HG02623 (cell line): ENCODE data around the gene PRKAG2.

Experiments used
- ATAC-seq: cut with Tn5 transposase; IDR thresholded peaks from one replicate; pipeline ENCODE4 v1.9.1; 2021; ENCODE audit warnings: moderate library complexity; ENCODE audit not compliant: unreplicated experiment

Gene PRKAG2

DNA sequence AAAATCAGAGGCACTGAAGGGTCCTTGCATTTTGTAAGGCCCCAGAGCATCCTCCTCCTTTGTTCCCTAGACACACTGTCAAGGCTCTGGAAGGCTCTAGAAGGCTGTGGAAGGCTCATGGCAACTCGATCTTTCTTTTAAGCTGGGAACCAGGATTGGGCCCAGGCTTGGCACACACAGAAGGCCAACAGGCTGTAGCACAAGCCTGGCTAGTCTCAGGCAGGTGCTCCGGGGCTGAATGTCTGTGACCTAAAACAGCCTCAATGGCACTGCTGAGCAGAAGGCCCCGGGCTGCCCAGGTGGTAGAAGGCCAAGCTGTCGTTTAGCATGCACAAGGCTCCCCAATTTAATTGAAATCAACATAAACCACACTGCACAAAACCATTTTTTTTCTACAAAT, 55.7 kb downstream of the PRKAG2 start:
- no peak for ATAC-seq

DNA sequence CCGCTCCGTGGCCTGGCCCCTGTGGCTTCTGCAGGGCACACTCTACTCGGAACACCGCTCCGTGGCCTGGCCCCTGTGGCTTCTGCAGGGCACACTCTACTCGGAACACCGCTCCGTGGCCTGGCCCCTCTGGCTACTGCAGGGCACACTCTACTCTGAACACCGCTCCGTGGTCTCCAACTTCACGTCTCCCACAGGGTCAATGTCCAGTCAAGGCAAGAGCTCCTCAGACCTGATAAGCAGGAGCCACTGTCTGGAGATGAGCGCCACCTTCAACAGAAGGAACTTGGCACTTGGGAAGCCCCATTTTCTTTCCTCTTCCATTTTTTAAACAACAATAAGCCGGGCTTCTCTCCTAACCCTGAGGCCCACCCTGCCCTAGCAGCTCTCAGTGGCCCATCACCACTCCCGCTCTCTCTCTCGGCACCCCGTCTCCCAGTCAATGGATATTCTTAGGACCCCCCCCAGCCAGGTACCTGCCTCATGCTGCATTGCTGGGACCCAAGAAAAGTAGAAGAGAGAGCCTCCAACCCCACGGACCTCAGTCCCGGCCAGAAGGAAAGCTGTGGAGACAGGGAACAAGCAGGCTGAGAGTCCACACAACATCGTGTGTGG, 56.3 kb downstream of the PRKAG2 start:
- ATAC-seq, result no peak

DNA sequence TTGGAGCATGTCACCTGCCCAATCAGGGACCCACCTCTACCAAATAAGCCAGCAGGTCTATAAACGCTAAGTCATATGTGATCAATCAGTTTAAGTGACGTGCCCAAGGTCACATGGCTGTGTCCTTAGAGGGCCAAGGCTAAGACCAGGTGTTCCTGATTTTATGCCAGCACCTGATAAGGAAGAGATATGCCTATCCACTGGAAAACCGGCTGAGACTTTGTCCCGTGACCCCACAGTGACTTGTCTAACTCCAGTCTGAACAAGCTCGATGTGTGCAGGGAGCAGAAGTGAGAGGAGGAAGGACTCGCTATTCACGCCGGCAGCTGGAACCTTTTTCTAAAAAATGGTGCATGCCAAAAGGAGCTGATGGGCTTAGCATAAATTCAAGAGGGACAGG, 57.0 kb downstream of the PRKAG2 start:
- no peak for ATAC-seq

DNA sequence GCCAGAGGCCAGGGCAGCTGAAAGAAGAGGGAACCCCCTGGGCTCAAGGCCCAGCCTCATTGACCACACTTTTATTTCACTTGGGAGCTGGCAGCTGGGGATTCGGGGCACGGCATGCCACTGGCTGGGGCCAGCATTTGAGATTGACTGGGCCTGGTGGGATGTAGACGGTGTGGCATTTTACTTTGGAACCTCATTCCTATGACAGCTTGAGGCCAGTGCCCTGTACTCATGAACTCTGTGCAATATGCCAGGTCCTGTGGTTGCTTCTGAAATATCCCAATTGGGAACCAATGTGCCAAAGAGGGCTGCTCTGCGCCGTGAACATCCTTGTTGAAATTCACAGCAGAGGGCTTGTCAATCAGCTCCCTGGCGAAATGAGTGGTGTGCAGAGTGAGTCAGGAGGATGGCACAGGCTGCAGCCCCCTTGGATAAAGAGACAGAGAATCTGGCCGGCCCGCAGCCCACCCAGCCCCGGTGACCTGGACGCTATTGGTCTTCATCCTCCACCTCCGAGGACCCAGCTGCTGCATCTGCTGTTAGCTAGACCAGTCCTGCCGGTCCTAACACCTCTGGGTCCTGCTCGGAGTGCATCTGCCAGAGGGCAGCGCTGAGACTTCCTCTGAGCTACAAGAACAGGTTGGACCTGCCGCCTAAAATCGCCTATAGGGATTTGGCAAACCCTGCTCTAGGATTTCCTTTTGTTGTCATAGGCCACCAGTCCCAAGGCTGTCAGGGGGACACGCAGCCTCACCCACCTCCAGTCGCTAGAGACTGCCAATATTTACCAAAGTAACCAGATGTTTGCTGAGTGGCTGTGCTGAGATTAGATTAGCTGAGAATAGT, 58.0 kb downstream of the PRKAG2 start:
- ATAC-seq, result no peak

DNA sequence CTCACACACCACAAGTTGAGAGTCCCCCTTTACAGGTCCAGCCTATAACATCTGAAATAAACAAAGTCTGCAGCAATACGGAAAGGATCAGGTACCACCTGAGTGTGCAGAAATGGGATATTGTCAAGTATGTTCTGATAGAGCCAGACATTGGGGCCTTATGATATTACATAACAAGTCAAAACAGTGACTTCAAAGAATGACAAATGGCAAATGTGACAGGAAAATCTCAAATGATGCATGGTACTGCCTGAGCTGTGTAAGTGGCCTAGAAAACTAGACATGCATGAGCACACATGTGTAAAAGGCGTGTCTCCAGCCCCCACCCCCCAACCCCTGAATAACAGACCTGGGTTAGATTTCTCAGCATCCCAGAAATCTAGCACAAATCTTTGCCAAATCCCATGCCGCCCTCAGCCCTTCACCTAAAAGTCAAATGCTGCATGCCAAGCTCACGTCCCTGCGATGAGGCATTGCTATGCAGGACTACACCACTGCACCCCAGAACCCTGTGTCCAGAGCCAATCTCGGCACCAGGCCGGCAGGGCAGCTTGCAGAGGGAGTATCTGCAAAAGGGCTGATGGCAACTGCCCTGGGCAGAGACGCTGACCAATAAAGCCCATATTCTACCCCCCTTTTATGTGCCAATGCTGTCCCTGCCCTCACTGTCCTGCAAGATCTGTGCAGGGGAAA, 58.8 kb downstream of the PRKAG2 start:
- ATAC-seq, result no peak

DNA sequence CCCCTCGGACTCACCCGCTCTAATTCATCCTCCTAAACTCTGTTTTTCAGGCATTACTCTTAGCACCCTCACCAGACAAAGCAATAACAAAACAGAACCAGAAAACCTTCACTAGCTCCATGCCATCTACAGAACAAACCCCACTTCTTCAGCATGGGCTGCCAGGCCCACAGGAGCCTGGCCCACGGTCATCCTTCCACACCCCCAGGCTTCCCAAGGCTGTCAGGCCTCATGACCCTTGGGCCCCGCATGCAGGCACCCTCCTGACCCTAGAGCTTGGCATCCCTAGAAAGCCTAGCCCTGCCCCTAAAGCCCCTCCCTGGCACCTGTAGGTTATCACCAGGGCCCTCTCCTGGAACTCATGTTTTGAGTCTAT, 59.6 kb downstream of the PRKAG2 start:
- ATAC-seq, result no peak

DNA sequence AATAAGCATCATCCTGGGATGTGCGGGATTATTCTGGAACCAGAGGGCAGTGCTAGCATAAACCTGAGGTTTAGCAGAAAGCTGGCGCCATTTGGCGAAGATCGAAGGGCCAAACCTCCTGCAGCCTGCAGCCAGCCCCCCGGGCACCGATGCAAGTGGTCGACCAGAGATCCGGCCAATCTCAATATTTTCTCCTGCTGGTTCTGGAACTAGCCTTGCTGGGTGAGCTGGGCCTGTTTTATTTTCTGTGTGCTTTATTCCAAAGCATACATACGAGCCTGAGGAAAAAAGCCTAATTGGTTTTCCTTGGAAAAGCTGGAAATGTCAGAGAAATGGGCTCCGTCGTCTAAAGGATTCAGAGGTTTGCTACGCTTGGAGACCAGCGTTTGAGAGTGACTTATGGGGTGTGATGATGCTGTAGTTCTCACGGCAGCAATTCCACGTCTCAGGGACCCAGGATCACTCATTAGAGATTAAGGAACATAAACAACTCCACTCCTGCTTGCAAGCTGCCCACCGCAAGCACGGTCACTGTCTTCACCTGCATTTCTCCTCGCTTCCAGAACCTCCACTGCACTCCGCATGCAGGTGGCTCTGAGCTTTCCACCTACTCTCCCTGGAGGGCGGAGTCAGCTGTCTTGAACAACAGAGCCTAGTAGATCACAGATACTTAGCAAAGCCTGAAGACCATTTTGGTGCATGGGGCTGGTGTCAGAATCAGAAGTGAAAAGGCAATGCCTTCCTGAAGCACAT, 60.2 kb downstream of the PRKAG2 start:
- no peak for ATAC-seq

DNA sequence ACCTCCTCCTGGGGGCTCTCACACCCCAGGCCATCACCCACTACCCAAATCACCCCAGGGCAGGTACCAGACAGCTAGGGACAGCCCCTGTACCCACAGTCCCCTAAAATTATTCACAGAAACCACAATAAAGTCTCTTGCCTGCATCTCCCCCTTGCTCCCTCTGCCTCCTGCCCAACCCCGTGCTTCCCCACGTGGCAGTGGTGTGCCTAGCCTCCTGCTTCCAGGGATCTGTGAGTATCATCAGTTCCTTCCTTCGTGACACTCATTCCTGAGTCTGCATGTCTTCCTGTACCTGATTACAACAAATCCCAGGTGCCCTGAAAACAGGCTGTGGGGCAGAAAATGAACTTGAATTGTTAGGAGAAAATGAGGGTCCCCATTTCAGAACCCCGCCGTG, 61.5 kb downstream of the PRKAG2 start:
- ATAC-seq, result no peak

DNA sequence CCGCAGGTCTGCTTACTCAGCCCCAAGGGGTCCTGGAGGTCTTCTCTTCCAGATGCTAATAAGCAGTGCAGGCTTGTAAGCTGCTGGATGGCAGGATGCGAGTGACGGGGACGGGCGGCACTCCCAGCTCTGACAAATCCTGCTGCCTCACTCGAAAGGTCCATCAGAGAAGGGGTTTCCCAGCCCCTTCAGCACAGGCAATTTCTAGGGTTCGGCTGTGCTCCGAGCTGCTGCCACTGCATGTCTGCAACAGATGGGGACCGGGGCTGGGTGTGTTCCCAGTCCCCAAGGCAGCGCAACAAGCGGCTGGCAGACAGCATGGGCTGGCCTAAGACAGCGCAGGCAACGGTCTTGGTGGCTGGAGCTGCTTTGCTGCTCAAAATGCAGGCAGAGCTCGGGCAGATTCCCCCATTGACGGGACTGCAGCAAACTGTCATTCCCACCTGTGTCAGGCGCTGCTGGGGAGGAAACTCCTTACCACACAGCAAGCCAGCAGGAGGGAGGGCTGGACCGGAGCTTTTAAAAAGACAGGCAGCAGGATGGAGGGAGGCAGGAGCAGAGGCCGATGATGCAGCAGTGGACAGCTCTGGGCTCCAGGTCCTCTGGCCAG, 62.4 kb downstream of the PRKAG2 start:
- ATAC-seq, result no peak

DNA sequence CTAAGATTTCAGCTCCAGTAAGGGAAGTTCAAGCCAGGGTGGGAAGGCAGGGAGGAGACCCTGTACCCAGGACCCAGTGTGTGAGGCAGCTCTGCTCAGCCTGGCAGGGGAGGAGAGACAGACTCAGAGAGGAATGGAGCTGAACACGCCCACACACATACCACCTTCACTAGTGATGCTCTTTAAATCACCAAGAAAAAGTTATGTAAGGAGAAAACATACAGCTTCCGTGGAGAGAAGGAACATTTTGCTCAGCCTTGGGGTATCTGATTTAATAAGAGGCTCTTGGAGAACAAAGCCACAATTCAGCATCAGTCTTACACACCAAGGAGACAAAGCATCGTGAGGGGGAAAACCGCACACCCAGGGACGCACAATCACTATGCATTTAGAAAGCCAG, 62.9 kb downstream of the PRKAG2 start:
- ATAC-seq, result no peak

DNA sequence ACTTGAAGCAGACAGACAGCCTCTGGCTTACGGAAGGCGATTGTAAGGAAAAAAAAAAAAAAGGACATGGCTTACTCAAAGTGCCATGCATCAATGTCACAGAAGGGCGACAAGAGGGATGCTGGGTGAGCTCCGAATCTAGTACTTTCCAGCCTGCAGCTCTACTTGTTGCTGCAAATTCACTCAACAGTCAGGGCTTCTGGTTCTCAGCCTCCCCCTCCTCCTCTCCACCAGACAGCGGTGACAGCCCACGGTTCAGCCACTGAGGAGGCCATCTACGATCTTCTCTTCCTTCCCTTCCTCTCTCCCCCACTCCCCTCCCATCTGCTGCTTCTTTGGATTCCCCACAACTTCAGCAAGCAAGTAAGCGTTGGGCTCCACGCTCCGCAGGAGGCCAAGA, 63.5 kb downstream of the PRKAG2 start:
- no peak for ATAC-seq

DNA sequence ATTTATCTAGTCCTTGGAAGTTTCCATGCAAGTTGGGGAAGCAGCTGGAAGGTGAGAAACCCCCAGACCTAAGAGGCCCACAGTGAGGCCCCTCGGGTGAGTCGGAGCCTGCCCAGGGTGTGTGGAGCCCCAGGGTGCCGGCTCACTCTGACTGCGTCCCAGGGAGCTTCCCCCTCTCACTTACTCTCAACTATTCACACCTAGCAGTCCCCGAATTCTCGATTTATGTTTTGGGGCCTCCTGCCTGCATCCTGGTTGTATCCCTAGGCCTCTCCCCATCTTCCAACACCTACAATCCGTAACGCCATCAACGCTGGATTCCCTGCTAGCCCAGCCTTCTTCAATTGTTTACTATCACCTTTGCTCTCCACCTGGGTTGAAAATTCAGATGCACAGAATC, 63.9 kb downstream of the PRKAG2 start:
- ATAC-seq, result no peak

DNA sequence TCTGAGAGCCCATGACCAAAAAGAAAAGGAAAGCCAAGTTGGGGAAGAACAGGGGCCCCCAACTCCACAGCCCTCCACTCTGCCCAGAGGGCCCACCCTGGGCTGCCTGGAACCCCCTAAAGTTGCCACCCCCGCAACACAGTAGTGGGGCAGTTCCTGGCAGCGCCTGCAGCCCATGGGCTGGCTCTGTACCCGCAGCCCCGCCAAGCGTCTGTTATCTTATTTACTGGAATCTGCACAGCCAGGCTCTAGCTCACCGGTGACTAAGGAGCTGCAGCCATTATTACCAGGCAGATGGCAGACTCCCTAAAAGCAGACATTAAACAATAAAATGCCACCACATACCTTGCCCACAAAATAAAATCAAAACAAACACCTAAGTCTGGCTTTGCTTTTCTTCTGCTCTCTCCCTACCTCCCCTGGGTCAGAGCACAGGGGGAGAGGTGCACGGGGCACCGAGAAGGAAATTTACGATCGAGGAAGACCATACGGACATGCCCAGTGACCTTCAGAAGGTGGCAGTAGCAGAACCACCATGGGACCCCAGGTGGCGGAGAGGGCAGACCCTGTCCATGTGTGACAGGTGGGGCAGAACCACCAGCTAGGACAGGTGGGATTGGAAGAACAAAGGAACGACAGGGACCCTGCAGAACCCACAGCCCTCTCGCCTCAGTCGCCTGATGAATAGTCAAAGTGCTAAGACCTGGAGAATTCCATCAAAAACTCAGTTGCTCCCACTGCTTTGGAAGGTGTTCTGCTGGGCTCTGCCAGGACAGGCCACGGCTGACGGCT, 66.3 kb downstream of the PRKAG2 start:
- ATAC-seq, result no peak

DNA sequence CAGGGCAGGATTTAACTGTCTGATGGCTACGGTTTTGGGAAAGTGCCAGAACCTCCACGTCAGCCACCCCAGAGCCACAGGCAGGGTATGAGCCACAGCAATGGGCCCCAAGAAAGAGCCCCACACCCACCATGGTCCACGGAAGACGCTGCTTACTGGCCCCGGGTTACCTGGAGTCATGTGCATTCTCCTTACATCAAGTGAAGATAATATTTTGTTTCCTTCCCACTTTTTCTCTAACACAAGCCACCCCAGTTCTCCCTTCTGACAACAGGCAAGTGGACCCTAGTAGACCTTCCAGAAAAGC, 67.1 kb downstream of the PRKAG2 start:
- no peak for ATAC-seq

DNA sequence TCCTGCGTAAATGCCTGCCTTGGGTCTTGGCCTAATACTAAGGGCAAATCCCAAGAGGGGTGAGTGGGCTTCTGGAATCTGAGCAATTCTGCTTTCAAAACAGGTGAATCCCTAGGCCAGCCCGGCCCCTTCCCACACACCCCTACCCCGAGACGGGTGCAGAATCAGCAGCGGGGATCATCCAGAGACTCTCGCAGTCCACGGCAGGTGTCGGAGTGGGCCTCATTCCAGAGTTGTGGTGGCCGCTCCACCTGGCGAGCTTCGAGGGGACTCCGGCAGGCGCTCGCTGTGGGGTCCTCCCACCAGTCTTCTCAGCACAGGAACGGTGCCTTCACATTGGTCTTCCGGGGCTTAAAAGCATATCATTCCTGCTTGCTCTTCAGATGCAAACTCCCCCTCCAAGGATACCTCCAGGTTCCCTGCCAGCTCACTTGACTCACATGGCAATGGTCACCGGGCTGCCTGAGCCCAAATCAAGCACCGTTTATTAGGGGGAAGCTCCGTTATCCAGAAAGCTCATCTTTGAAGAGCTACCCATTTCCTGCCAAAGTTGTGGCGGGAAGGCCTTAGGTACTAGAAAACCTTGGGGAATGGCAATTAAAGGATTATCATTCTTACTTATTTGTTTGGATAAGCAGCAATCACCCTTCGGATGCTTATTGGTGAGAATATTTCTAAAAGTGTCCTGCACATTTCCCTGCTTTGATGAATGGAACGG, 67.6 kb downstream of the PRKAG2 start:
- no peak for ATAC-seq

DNA sequence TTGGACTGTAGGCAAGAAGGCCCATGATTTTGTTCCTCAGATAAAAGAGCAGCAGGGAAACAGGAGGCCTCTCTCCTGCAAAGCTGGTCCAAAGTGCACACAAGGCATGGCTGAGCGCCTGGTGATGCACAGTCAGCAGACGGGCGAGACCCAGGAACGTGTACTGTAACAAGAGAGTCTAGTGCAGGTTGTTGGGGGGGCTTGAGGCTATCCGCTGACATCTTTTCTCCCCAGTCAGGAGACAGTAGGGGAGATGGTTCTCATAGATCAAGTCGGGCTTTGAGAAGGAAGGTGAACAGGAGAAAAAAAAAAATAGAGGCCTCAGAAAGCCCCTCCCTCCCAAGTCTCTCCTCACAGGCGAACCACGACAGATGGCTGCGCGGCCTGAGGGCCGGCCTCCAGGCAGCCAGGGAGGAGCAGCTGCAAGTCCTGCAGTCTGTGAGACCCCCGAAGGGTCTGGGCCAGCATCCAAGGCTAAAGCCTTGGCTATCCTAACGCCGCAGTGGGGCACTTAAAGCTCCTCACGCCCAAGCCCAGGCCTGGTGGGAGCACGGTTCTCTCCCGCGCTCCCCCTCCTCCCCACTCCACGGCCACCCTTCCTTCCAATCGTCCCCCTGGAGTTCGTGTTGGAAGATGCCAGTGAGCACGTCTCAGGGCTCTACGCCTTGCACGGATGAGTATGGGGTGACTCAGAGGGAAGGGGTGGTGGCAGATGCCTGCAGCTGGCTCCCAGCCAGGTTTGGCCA, 68.3 kb downstream of the PRKAG2 start:
- no peak for ATAC-seq

DNA sequence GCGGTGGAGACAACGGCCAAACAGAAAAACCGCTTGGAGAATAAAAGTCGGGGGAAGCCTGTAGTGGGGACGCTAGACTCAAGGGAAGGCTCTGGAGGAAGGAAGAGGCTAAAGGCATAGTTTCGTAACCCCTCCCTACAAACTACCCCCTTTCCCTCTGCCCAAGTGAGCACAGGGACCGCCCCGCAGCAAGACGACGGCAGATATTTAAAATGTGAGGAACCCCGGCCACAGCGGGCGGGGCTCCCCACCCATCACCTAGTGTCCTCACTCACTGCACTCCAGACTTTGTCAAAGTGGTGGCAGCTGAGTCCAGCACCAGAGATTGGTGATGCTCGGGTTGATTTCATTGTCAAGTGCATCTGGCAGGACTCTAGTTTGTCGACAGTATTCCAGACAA, 69.1 kb downstream of the PRKAG2 start:
- no peak for ATAC-seq

DNA sequence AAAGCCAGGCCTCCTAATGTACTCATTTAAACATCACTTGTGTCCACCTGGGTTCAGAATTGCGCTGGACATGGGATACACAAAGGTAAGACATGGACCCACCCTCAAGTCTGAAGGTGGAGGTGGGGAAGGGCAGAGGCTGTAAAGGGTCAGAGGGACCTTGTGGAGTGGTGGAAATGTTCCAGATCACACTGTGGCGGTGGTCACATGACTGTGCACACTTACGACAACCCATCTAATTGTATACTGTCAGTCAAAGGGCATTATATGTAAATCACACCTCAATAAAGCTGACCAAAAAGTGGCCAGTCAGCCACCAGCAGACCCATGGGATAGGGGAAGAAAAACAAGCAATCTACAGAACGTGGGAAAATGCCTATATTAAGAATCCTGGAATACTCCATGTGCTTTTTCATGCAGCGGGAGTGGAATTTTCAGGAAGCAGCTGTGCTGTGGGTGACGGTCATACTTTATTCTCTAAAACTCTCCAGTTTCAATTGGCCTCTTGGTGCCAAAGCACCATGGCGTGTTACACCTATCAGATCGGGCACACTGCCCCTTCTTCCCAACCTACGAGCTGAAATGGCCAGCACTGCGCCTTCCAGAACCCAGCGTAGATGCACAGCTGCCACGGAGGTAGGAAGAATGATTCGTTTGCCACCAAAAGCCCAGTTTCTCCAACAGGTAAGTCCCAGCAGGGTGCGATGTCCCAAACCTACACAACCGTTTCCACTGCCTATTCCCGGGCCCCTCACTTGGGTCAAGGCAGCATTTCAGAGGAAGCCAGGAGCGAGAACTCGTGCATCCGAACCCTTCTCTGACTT, 69.8 kb downstream of the PRKAG2 start:
- ATAC-seq, result no peak
